SW480 (cell line): ENCODE measurements around the gene ACBD3.

ENCODE experiments used
- DNase-seq: peaks from one replicate; pipeline ENCODE4 v3.0.0-alpha.2; 2016; ENCODE audit warnings: low spot score

Gene ACBD3

GRCh38 chr1:226134170-226135058, 52.1 kb downstream of the ACBD3 start:
- no peak for DNase-seq

- DNase-seq, result no peak
Observed at GRCh38 chr1:226133504-226134123, 52.9 kb downstream of the ACBD3 start.

GRCh38 chr1:226132728-226133503, 53.6 kb downstream of the ACBD3 start:
- DNase-seq, result no peak

- DNase-seq, result no peak
Observed at GRCh38 chr1:226131639-226132038, 54.9 kb downstream of the ACBD3 start.

- no peak for DNase-seq
Observed at GRCh38 chr1:226129230-226129629, 57.3 kb downstream of the ACBD3 start.

GRCh38 chr1:226128487-226129075, 58.0 kb downstream of the ACBD3 start:
- no peak for DNase-seq

GRCh38 chr1:226126824-226127569, 59.5 kb downstream of the ACBD3 start:
- DNase-seq, result no peak

GRCh38 chr1:226125831-226126230, 60.7 kb downstream of the ACBD3 start:
- no peak for DNase-seq

- DNase-seq, result peak; percentile 71
Observed at GRCh38 chr1:226125097-226125630, 61.4 kb downstream of the ACBD3 start.

- DNase-seq, result no peak
Observed at GRCh38 chr1:226123591-226124471, 62.7 kb downstream of the ACBD3 start.

GRCh38 chr1:226123212-226123560, 63.4 kb downstream of the ACBD3 start:
- no peak for DNase-seq

GRCh38 chr1:226121587-226122400, 64.7 kb downstream of the ACBD3 start:
- peak; percentile 85 for DNase-seq

- DNase-seq, result no peak
Observed at GRCh38 chr1:226121049-226121586, 65.4 kb downstream of the ACBD3 start.

GRCh38 chr1:226120398-226120797, 66.1 kb downstream of the ACBD3 start:
- no peak for DNase-seq

- no peak for DNase-seq
Observed at GRCh38 chr1:226119169-226119568, 67.4 kb downstream of the ACBD3 start.

- DNase-seq, result no peak
Observed at GRCh38 chr1:226118357-226118756, 68.2 kb downstream of the ACBD3 start.

GRCh38 chr1:226117330-226117729, 69.2 kb downstream of the ACBD3 start:
- no peak for DNase-seq

- no peak for DNase-seq
Observed at GRCh38 chr1:226116673-226117072, 69.9 kb downstream of the ACBD3 start.

- DNase-seq, result no peak
Observed at GRCh38 chr1:226112626-226113025, 73.9 kb downstream of the ACBD3 start.
